HEK293T (cell line): ENCODE results near the gene PRPF19.

ENCODE experiments used
- CTCF ChIA-PET: fragments of 350-600 bp; formaldehyde crosslinking; extraction: SDS; loops from one replicate; lab custom pipeline; 2021; ENCODE audit warnings: antibody characterized with exemption, inconsistent platforms; lab: Yijun Ruan, JAX
- POLR2A ChIA-PET: fragments of 350-600 bp; formaldehyde crosslinking; extraction: SDS; loops from one replicate; lab custom pipeline; 2020; ENCODE audit warnings: antibody characterized with exemption, inconsistent platforms; lab: Yijun Ruan, JAX
- DNase-seq: peaks from one replicate; pipeline ENCODE4 v3.0.0; 2012; ENCODE audit warnings: mixed read lengths; ENCODE audit errors: extremely low spot score
- ARNT ChIP-seq: fragments of 450-650 bp; IDR thresholded peaks from 2 replicates; pipeline ENCODE4 v1.6.1; 2017; ENCODE audit warnings: mild to moderate bottlenecking
- BHLHE40 ChIP-seq: fragments of 450-650 bp; IDR thresholded peaks from 2 replicates; pipeline ENCODE4 v1.6.1; 2016; ENCODE audit warnings: mild to moderate bottlenecking, moderate library complexity, borderline replicate concordance
- CTBP1 ChIP-seq: fragments of 450-650 bp; IDR thresholded peaks from 2 replicates; pipeline ENCODE4 v1.6.1; 2016; ENCODE audit warnings: borderline replicate concordance
- ELF4 ChIP-seq: fragments of 450-650 bp; IDR thresholded peaks from 2 replicates; pipeline ENCODE4 v1.6.1; 2017; ENCODE audit warnings: antibody characterized with exemption
- FOXA1 ChIP-seq: fragments of 450-650 bp; IDR thresholded peaks from 2 replicates; pipeline ENCODE4 v1.6.1; 2016; ENCODE audit warnings: mild to moderate bottlenecking
- FOXK2 ChIP-seq: fragments of 450-650 bp; IDR thresholded peaks from 2 replicates; pipeline ENCODE4 v1.6.1; 2016; ENCODE audit warnings: mild to moderate bottlenecking
- FOXM1 ChIP-seq: fragments of 450-650 bp; IDR thresholded peaks from 2 replicates; pipeline ENCODE4 v1.6.1; 2017; ENCODE audit warnings: mild to moderate bottlenecking, borderline replicate concordance
- HDGF ChIP-seq: fragments of 450-650 bp; IDR thresholded peaks from 2 replicates; pipeline ENCODE4 v1.6.1; 2017; ENCODE audit warnings: antibody characterized with exemption, borderline replicate concordance
- L3MBTL2 ChIP-seq: fragments of 450-650 bp; conservative IDR thresholded peaks from 2 replicates; pipeline ENCODE4 v1.6.1; 2016; ENCODE audit warnings: mild to moderate bottlenecking
- LEF1 ChIP-seq: fragments of 450-650 bp; IDR thresholded peaks from 2 replicates; pipeline ENCODE4 v1.6.1; 2017; ENCODE audit warnings: mild to moderate bottlenecking, borderline replicate concordance
- NFRKB ChIP-seq: fragments of 450-650 bp; IDR thresholded peaks from 2 replicates; pipeline ENCODE4 v1.6.1; 2016; ENCODE audit warnings: mild to moderate bottlenecking, moderate library complexity
- PKNOX1 ChIP-seq: fragments of 450-650 bp; IDR thresholded peaks from 2 replicates; pipeline ENCODE4 v1.6.1; 2016
- SP1 ChIP-seq: fragments of 450-650 bp; IDR thresholded peaks from 2 replicates; pipeline ENCODE4 v1.6.1; 2017
- SUZ12 ChIP-seq: fragments of 450-650 bp; IDR thresholded peaks from 2 replicates; pipeline ENCODE4 v1.6.1; 2016; ENCODE audit warnings: mild to moderate bottlenecking
- TARDBP ChIP-seq: fragments of 450-650 bp; IDR thresholded peaks from 2 replicates; pipeline ENCODE4 v1.6.1; 2016
- ZNF384 ChIP-seq: fragments of 450-650 bp; IDR thresholded peaks from 2 replicates; pipeline ENCODE4 v1.6.1; 2016

Gene PRPF19

DNA sequence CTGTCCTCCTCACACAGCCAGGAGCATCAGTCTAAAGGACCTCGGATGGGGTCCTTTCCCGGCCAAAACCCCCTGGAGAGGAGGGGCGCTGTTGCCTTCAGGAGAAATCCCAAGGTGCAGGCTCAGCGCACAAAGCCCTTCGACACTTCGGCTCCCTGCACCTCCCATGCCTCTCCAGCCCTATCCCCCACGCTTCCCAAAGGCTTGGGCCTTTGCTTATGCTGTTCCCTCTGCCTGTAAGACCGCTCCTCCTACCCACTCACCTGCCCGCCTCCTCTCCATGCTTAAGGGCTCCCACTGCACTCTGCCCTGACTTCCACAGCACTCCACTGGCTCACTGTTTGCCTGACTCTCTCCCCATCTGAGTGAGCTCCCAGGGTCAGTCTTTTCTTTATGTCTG, 32.1 kb upstream of the PRPF19 start:
- ChIA-PET POLR2A (no interaction called here), CTCF (no interaction called here)
- no peak for DNase-seq
- TF ChIP-seq TARDBP (no peak), LEF1 (no peak), CTBP1 (no peak), NFRKB (no peak), PKNOX1 (no peak), L3MBTL2 (no peak), SUZ12 (no peak), SP1 (no peak), FOXA1 (no peak), FOXK2 (no peak), ELF4 (no peak), HDGF (no peak), BHLHE40 (no peak), ZNF384 (no peak), FOXM1 (no peak), ARNT (no peak)

DNA sequence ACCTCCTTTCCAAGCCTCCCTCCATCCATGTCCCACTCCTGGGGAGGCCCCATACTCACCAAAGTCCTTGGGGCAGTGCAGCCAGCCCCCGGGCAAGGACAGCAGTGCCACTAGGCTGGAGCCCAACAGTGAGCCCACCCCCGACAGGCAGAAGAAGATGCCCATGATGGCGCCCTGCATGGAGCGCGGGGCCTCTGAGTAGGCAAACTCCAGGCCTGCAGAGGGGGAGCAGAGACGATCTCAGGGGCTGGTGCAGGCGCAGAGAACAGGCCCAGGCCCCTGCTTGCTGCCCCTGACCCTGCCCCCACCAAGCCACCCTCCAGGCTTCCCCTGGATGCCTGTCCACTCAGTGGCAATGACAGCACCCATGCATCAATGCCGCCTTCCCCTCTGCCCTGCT, 31.4 kb upstream of the PRPF19 start:
- POLR2A ChIA-PET: no interaction called here
- DNase-seq: no peak
- TF ChIP-seq FOXA1 (no peak), NFRKB (no peak), HDGF (no peak), FOXK2 (no peak), ELF4 (no peak), L3MBTL2 (no peak), BHLHE40 (no peak), ZNF384 (no peak), SUZ12 (no peak), FOXM1 (no peak), SP1 (no peak), TARDBP (no peak), PKNOX1 (no peak), LEF1 (no peak), CTBP1 (no peak), ARNT (no peak)
- CTCF ChIA-PET: no interaction called here

- ChIA-PET POLR2A (no interaction called here), CTCF (no interaction called here)
- no peak for DNase-seq
- no peak for TF ChIP-seq FOXK2
- no peak for TF ChIP-seq LEF1
- TF ChIP-seq FOXA1: no peak
- TF ChIP-seq BHLHE40: no peak
- TF ChIP-seq PKNOX1: no peak
- TF ChIP-seq ZNF384: no peak
- TF ChIP-seq SP1: no peak
- TF ChIP-seq CTBP1: no peak
- no peak for TF ChIP-seq ARNT
These were observed 30.8 kb upstream of the PRPF19 start for GRCh38 chr11:60937144-60937527.

DNA sequence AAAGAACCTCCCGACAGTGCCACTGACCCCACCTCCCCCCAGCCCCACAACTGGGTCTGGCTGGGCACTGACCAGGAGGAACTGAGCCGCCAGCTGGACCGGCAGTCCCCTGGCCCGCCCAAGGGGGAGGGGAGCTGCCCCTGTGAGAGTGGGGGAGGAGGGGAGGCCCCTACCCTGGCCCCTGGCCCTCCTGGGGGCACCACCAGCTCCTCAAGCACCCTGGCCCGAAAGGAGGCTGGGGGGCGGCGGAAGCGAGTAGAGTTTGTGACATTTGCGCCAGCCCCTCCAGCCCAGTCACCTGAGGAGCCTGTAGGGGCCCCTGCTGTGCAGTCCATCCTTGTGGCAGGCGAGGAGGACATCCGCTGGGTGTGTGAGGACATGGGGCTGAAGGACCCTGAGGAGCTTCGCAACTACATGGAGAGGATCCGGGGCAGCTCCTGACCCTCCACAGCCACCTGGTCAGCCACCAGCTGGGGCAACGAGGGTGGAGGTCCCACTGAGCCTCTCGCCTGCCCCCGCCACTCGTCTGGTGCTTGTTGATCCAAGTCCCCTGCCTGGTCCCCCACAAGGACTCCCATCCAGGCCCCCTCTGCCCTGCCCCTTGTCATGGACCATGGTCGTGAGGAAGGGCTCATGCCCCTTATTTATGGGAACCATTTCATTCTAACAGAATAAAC, 30.2 kb upstream of the PRPF19 start:
- ChIA-PET CTCF (no interaction called here), POLR2A (no interaction called here)
- TF ChIP-seq CTBP1 (no peak), PKNOX1 (no peak), BHLHE40 (no peak), TARDBP (no peak), HDGF (no peak), NFRKB (no peak), SUZ12 (no peak)
- DNase-seq: no peak

DNA sequence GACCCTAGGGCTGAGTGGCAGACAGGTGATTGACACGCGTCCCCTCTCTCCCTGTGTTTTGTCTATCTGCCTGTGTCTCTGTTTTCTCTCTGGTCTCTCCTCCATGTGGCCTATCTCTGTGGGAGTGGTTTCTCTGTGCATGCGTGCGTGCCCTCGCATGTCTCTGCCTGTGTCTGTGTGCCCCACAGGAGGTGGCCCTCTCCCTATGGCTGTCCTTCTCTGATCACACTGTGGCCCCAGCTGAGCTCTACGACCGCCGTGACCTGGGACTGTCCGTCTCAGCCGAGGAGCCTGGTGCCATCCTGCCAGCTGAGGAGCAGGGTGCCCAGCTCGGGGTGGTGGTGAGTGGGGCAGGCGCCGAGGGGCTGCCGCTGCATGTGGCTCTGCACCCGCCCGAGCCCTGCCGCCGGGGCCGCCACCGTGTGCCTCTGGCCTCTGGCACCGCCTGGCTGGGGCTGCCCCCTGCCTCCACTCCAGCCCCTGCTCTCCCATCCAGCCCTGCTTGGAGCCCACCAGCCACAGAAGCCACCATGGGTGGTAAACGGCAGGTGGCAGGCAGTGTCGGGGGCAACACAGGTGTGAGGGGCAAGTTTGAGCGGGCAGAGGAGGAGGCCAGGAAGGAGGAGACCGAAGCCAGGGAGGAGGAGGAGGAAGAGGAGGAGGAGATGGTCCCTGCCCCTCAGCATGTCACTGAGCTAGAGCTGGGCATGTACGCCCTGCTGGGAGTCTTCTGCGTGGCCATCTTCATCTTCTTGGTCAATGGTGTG, 29.5 kb upstream of the PRPF19 start:
- CTCF ChIA-PET: no interaction called here
- POLR2A ChIA-PET: no interaction called here
- DNase-seq: no peak
- TF ChIP-seq LEF1 (no peak), BHLHE40 (no peak), PKNOX1 (no peak), FOXA1 (no peak), TARDBP (no peak), ELF4 (no peak), SUZ12 (no peak), FOXM1 (no peak), SP1 (no peak), L3MBTL2 (no peak), ZNF384 (no peak), CTBP1 (no peak), HDGF (no peak)
